Inferior parietal cortex (tissue), 1 donor: ENCODE results near the gene RNF167.

Experiments
- DNase-seq: peaks from one replicate; pipeline ENCODE4 v3.0.0-alpha.2; 2016; ENCODE audit errors: extremely low spot score

RNF167 gene

DNA sequence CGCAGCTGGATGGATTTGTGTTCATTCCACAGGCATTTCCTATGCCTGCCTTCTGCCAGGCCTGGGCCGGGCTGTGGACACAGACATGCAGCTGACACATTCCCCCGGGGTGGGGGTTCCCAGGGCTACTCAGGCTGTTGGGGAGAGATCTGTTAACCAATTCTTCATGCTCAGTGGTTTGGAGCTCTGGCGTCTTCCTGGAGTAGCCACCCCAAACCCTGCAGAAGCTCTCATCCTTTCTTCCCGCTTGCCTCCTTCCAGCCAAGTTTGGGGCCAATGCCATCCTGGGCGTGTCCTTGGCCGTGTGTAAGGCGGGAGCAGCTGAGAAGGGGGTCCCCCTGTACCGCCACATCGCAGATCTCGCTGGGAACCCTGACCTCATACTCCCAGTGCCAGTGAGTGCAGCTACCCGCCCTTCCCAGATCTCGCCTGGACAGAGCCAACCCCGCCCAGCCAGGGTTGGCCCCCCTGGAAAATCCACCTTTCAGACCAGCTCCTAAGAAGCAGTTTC is 13.4 kb downstream of the RNF167 start:
- no peak for DNase-seq

- DNase-seq: no peak
Measured at GRCh38 chr17:4955091-4955490, 15.0 kb downstream of the RNF167 start.

- DNase-seq: no peak
Measured at GRCh38 chr17:4956493-4957061, 16.5 kb downstream of the RNF167 start.

- DNase-seq: no peak
Measured at GRCh38 chr17:4958102-4958501, 18.0 kb downstream of the RNF167 start.

- no peak for DNase-seq
Measured at GRCh38 chr17:4959261-4959965, 19.3 kb downstream of the RNF167 start.

- no peak for DNase-seq
Measured at GRCh38 chr17:4960279-4960922, 20.3 kb downstream of the RNF167 start.

DNA sequence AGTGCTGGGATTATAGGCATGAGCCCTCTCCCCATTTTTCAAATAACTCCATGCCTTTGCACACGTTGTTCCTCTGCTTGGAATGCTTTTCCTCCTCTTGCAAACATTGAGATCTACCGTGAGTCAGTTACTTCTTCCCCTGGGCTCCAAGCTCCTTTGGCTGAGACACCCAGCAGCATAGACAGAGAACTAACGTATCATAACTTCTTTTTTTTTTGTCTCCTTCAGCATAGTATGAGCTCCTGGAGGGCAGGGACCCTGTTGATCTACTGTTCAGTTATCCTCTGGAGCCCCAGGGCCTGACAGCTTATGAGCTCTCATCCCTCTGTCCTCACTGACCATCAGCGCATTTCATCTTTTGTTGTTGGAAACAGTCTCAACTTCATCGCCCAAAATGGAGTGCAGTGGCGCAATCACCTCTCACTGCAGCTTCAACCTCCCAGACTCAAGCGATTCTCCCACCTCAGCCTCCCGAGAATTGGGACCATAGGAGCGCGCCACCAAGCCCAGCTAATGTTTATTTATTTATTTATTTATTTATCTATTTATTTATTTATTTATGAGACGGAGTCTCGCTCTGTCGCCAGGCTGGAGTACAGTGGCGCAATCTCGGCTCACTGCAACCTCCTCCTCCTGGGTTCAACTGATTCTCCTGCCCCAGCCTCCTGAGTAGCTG is 25.4 kb downstream of the RNF167 start:
- no peak for DNase-seq

GRCh38 chr17:4966844-4967538 is 26.9 kb downstream of the RNF167 start:
- peak; percentile 98 for DNase-seq

- DNase-seq: peak; percentile 97
Measured at GRCh38 chr17:4967539-4968485, 27.7 kb downstream of the RNF167 start, which contains the start of gene SPAG7. Gene SPAG7, minus strand, starts transcription at chr17:4967817. Its CDS starts 13 bp downstream, at chr17:4967804.

DNA sequence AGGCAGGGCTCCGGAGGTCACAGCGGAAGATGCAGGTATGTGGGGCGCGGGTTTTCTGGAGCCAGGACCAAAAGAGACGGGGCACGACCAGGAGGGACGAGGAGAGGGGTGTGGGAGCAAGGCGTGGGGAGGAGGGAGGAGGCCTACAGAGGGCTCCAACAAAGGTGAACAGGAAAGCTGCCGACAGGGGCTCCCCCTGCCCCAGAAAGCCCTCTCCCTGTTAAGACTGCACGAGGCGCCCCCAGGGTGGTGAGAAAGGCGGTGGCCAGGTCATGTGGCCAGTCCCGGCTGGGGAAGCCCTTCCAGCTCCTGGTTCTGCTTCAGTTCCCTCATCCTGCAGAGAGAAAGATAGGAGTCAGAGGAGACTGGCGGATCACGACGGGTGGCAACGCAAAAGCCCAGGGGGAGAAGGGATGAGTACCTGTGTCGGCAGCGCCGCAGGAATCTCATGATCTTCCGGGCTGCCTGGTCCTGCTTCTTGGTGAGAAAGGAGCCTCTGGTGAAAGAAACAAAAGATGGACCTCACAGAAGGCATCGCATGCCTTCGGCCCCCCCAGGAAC is 28.5 kb downstream of the RNF167 start:
- DNase-seq: no peak

DNA sequence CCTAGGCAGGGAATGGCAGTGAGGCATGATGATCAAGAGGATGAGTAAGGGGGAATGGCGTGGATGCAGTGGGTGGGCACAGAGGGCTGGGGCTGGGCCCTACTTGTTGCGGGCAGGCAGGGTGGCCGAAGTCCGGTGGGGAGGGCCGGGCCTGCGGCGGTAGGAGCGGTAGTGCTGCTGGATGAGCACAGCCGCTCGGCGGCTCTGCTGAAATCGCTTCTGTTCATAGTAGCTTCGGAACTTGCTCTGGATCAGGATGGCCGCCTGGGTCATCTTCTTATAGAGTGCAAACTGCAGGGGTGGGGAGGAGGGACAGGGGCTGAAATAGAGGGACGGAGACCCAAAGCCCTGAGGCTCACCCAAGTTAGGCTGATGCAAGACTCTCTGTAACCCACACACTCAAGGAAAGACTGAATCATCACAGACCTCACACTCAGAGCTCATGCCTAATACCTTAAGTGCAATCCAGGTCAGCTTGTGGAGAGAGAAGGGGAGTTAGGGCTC is 29.0 kb downstream of the RNF167 start:
- DNase-seq: no peak

GRCh38 chr17:4969551-4970173 is 29.6 kb downstream of the RNF167 start:
- no peak for DNase-seq

GRCh38 chr17:4970273-4970672 is 30.2 kb downstream of the RNF167 start:
- DNase-seq: no peak

DNA sequence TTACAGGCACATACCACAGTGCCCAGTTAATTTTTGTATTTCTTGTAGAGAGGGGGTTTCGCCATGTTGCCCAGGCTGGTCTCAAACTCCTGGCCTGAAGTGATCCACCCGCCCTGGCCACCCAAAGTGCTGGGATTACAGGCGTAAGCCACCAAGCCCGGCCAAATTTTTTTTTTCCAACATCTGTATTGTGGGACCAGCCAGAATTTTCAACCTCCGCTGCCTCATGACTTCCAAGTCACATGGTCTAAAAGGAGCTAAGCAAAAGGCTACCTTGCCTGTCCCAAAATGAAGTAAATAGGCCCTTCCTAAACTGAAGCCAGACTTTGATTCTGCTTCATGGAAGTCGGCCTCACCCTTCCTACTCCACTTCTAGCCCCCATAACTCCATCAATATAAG is 31.8 kb downstream of the RNF167 start:
- no peak for DNase-seq

DNA sequence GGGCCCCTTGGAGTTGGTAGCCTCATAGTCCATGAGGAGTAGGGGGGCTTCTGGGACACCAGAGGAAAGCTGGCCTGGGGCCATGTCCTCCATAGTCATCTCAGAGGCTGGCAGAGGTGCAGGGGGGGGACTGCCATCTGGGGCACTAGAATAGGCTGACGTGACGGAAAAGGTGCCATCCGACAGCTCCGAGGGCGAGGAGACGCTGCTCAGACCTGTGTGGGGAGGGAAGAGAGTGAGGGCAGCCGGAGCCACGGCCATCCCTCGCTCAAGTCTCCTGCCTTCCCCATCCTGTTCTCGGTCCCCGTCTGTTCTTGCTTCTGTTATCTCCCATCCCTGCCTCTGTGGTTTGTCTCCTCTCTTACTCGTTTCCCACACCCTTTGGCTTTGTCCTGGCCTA is 32.3 kb downstream of the RNF167 start:
- DNase-seq: no peak

DNA sequence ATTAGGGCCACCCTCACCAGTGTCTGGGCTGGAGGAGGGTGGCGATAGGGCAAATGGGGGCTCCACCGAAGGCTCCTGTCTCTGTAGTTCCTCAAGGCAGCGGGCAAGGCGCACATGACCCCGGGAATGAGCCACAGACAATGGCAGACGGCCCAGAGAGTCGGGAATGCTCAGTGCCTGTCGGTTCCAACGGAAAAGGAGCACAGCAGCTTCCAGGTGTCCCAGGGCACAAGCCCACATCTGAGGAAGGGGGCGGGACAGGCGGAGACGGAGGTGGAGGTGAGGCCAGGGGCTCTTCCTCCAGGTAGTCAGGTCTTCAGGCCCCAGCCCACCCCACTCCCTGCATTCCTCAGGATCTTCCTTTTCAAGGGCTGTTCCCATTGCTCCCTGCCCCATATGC is 32.7 kb downstream of the RNF167 start:
- no peak for DNase-seq

GRCh38 chr17:4973256-4974114 is 33.4 kb downstream of the RNF167 start:
- DNase-seq: no peak

- DNase-seq: no peak
Measured at GRCh38 chr17:4974115-4974670, 34.1 kb downstream of the RNF167 start.
